HL-60 (cell line): ENCODE results near the gene MT1H.

Source experiments
- GABPA ChIP-seq: IDR thresholded peaks from 2 replicates; pipeline ENCODE4 v1.6.1; 2012; ENCODE audit warnings: low read depth
- POLR2AphosphoS5 ChIP-seq: IDR thresholded peaks from 2 replicates; pipeline ENCODE4 v1.6.1; 2012; ENCODE audit warnings: low read depth
- TF ChIP-seq, protein P1 (sequence below): IDR thresholded peaks from one replicate; pipeline ENCODE4 v1.5.1; 2011; ENCODE audit warnings: low read length, control low read depth, inconsistent platforms; ENCODE audit not compliant: insufficient read depth

- TF ChIP-seq POLR2AphosphoS5 = no peak
- TF ChIP-seq, protein P1, sequence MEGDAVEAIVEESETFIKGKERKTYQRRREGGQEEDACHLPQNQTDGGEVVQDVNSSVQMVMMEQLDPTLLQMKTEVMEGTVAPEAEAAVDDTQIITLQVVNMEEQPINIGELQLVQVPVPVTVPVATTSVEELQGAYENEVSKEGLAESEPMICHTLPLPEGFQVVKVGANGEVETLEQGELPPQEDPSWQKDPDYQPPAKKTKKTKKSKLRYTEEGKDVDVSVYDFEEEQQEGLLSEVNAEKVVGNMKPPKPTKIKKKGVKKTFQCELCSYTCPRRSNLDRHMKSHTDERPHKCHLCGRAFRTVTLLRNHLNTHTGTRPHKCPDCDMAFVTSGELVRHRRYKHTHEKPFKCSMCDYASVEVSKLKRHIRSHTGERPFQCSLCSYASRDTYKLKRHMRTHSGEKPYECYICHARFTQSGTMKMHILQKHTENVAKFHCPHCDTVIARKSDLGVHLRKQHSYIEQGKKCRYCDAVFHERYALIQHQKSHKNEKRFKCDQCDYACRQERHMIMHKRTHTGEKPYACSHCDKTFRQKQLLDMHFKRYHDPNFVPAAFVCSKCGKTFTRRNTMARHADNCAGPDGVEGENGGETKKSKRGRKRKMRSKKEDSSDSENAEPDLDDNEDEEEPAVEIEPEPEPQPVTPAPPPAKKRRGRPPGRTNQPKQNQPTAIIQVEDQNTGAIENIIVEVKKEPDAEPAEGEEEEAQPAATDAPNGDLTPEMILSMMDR = no peak
- no peak for TF ChIP-seq GABPA
Measured at GRCh38 chr16:56631832-56632155, 37.8 kb upstream of the MT1H start.
